HG02759 (cell line): ENCODE measurements around the gene FILIP1L.
"Not testable (repeated sequence)": the region's sequence is repeated elsewhere in the genome, so short reads cannot be mapped to it uniquely, and the experiment has no call there.

ENCODE experiments used
- ATAC-seq: cut with Tn5 transposase; IDR thresholded peaks from one replicate; pipeline ENCODE4 v1.9.1; 2021; ENCODE audit warnings: mild to moderate bottlenecking, moderate library complexity; ENCODE audit not compliant: unreplicated experiment

FILIP1L gene

GRCh38 chr3:99852851-99853250 lies 261.4 kb downstream of the FILIP1L start:
- ATAC-seq, result no peak

GRCh38 chr3:99851955-99852354 lies 262.3 kb downstream of the FILIP1L start:
- ATAC-seq, result no peak

- ATAC-seq, result no peak
Observed at GRCh38 chr3:99850608-99851007, 263.7 kb downstream of the FILIP1L start.

GRCh38 chr3:99848433-99848832 lies 265.9 kb downstream of the FILIP1L start:
- no peak for ATAC-seq

- no peak for ATAC-seq
Observed at GRCh38 chr3:99846477-99847160, 267.7 kb downstream of the FILIP1L start.

- no peak for ATAC-seq
Observed at GRCh38 chr3:99845999-99846398, 268.3 kb downstream of the FILIP1L start.

GRCh38 chr3:99845331-99845730 lies 269.0 kb downstream of the FILIP1L start:
- no peak for ATAC-seq

- ATAC-seq, result peak; percentile 22
Observed at GRCh38 chr3:99843590-99844258, 270.6 kb downstream of the FILIP1L start.

- ATAC-seq, result peak; percentile 56
Observed at GRCh38 chr3:99842826-99843589, 271.3 kb downstream of the FILIP1L start.

GRCh38 chr3:99841949-99842348 lies 272.4 kb downstream of the FILIP1L start:
- ATAC-seq, result not testable (repeated sequence)

- no peak for ATAC-seq
Observed at GRCh38 chr3:99839613-99840012, 274.7 kb downstream of the FILIP1L start.

- no peak for ATAC-seq
Observed at GRCh38 chr3:99838755-99839154, 275.5 kb downstream of the FILIP1L start.

- ATAC-seq, result no peak
Observed at GRCh38 chr3:99837715-99838114, 276.6 kb downstream of the FILIP1L start.

GRCh38 chr3:99836681-99837080 lies 277.6 kb downstream of the FILIP1L start:
- no peak for ATAC-seq

GRCh38 chr3:99834211-99834957 lies 279.9 kb downstream of the FILIP1L start:
- no peak for ATAC-seq

GRCh38 chr3:99833617-99834205 lies 280.6 kb downstream of the FILIP1L start:
- no peak for ATAC-seq

- no peak for ATAC-seq
Observed at GRCh38 chr3:99829844-99830243, 284.5 kb downstream of the FILIP1L start.

GRCh38 chr3:99825004-99825640 lies 289.2 kb downstream of the FILIP1L start:
- no peak for ATAC-seq

GRCh38 chr3:99823723-99824711 lies 290.3 kb downstream of the FILIP1L start:
- no peak for ATAC-seq
